Vagina (tissue), 1 donor: ENCODE results near the gene RFT1. TPM values are rescaled to one million over a fixed set of nuclear protein-coding genes. Genes with fewer than 3 reads are reported as not detected.

Experiments
- total RNA-seq: library from RNA; depleted of rRNA; stranded (reverse); fragments of >200 nt; gene quantifications from one replicate; pipeline ENCODE4 v1.2.3, GENCODE V29; 2016

Gene RFT1
- total RNA-seq, 1 donor from 2014 or later: 13.8 TPM

Other genes starting within 250 kb of the RFT1 start
- gene STIMATE, start 232.9 kb downstream of the RFT1 start, total RNA-seq: 12.5 TPM
- 9.1 TPM for gene SFMBT1, start 84.4 kb downstream of the RFT1 start, total RNA-seq
- 32.2 TPM for gene PRKCD, start 30.8 kb upstream of the RFT1 start, total RNA-seq
- gene TKT, start 125.6 kb upstream of the RFT1 start, total RNA-seq: 423 TPM
- gene DCP1A, start 217.1 kb upstream of the RFT1 start, total RNA-seq: 32.9 TPM